GM12865 (cell line): ENCODE results near the gene HSFX2.
"Not testable (repeated sequence)": the region's sequence is repeated elsewhere in the genome, so short reads cannot be mapped to it uniquely, and the experiment has no call there.

Experiments used
- DNase-seq: peaks from one replicate; pipeline ENCODE4 v3.0.0; 2010; ENCODE audit warnings: low read depth
- H3K4me3 ChIP-seq: 2 replicates; pipeline ENCODE4 v1.5.1; 2011; ENCODE audit warnings: mild to moderate bottlenecking, low read depth, low read length, control low read depth
- CTCF ChIP-seq: IDR thresholded peaks from 2 replicates; pipeline ENCODE4 v1.5.1; 2011; ENCODE audit warnings: low read length, control low read depth, low read depth, inconsistent platforms; ENCODE audit not compliant: insufficient read depth; ENCODE audit errors: missing control alignments

The HSFX2 gene

GRCh38 chrX:149595214-149595613 is at the start of gene HSFX2:
Gene HSFX2, minus strand, starts transcription at chrX:149595314. Its CDS starts 614 bp downstream, at chrX:149594700.
- not testable (repeated sequence) for H3K4me3 ChIP-seq, DNase-seq

GRCh38 chrX:149643496-149643895 is 48.4 kb upstream of the HSFX2 start:
- no peak overlapping the region for H3K4me3 ChIP-seq
- TF ChIP-seq CTCF, result no peak

GRCh38 chrX:149641835-149642234 is 46.7 kb upstream of the HSFX2 start:
- no peak for DNase-seq
- no peak for TF ChIP-seq CTCF

More at GRCh38 chrX:149643496-149643895, 48.4 kb upstream of the HSFX2 start:
- DNase-seq, result no peak

GRCh38 chrX:149641432-149641831 is 46.3 kb upstream of the HSFX2 start:
- no peak for DNase-seq
- no peak overlapping the region for H3K4me3 ChIP-seq
- no peak for TF ChIP-seq CTCF

More at GRCh38 chrX:149641835-149642234, 46.7 kb upstream of the HSFX2 start:
- H3K4me3 ChIP-seq, result no peak overlapping the region

- no peak for DNase-seq
- no peak overlapping the region for H3K4me3 ChIP-seq
- TF ChIP-seq CTCF, result no peak
Observed at GRCh38 chrX:149639568-149639967, 44.5 kb upstream of the HSFX2 start.

GRCh38 chrX:149638860-149639259 is 43.7 kb upstream of the HSFX2 start:
- DNase-seq, result no peak
- H3K4me3 ChIP-seq, result no peak overlapping the region
- no peak for TF ChIP-seq CTCF

- no peak for TF ChIP-seq CTCF
- H3K4me3 ChIP-seq, result no peak overlapping the region
- DNase-seq, result no peak
Observed at GRCh38 chrX:149633511-149633910, 38.4 kb upstream of the HSFX2 start.
